HepG2 (cell line): Measurements from ENCODE around the gene TNS1. TPM values are rescaled to one million over a fixed set of nuclear protein-coding genes. Genes with fewer than 3 reads are reported as not detected.

Experiments used
- ATAC-seq: fragments of 200-7000 bp; cut with Tn5 transposase; 3 replicates; pipeline ENCODE4 v1.9.1; 2020; ENCODE audit warnings: mild to moderate bottlenecking, moderate library complexity
- BruUV-seq: library from RNA; stranded (reverse); fragments of 400-500 nt; replicated peaks from 2 replicates; lab custom pipeline; 2021; lab: Mats Ljungman, UMichigan
- CTCF ChIA-PET: fragments of 300-600 bp; formaldehyde crosslinking; extraction: SDS; loops from one replicate; lab custom pipeline; 2021; ENCODE audit warnings: low total read pairs, inconsistent platforms, low intra/inter-chr PET ratio; lab: Yijun Ruan, JAX
- POLR2A ChIA-PET: fragments of 350-600 bp; sonication (Branson Sonifier 250); formaldehyde crosslinking; loops from one replicate; lab custom pipeline; 2020; ENCODE audit warnings: antibody characterized with exemption, inconsistent platforms; lab: Yijun Ruan, JAX
- DNase-seq: peaks from one replicate; pipeline ENCODE4 v3.0.0-alpha.2; 2015; ENCODE audit warnings: low spot score
- FAIRE-seq: peaks from 3 replicates; lab custom pipeline; 2011; peaks lifted over from hg19 to GRCh38; lab: Jason Lieb, UNC
- H2AFZ ChIP-seq: one replicate; pipeline ENCODE4 v1.6.1; 2011; ENCODE audit warnings: low read length, inconsistent platforms
- H3K27ac ChIP-seq: fragments of 300-600 bp; 3 replicates; pipeline ENCODE4 v1.8.0; 2011; ENCODE audit warnings: mixed run types, mild to moderate bottlenecking, mixed read lengths, low read length, inconsistent platforms; ENCODE audit not compliant: insufficient read depth; ENCODE audit errors: extremely low read length
- H3K27me3 ChIP-seq, 2 experiments: fragments of 200-600 bp in 1 of 2; 2 replicates in 1 of 2; 3 replicates in 1 of 2; pipeline versions ENCODE4 v1.6.0 to v1.8.0; 2011; ENCODE audit warnings: low read length in 2 of 2, mild to moderate bottlenecking in 2 of 2, moderate library complexity in 2 of 2, inconsistent platforms in 1 of 2; ENCODE audit not compliant: insufficient read depth in 2 of 2, control insufficient read depth in 1 of 2
- H3K36me3 ChIP-seq, 2 experiments: fragments of 200-600 bp in 1 of 2; replicated peaks in 1 of 2; 2 replicates in 1 of 2; 3 replicates in 1 of 2; pipeline versions ENCODE4 v1.5.1 to v1.8.0; 2011; ENCODE audit warnings: low read length in 2 of 2, inconsistent platforms in 1 of 2; ENCODE audit not compliant: insufficient read depth in 2 of 2, control insufficient read depth in 1 of 2
- H3K4me1 ChIP-seq: 2 replicates; pipeline ENCODE4 v1.5.1; 2012; ENCODE audit warnings: low read length, inconsistent platforms; ENCODE audit not compliant: insufficient read depth
- H3K4me2 ChIP-seq: 2 replicates; pipeline ENCODE4 v1.6.0; 2011; ENCODE audit warnings: low read depth, low read length, inconsistent platforms
- H3K4me3 ChIP-seq, 3 experiments: fragments of 200-600 bp in 1 of 3; sonication (generic), shearing (Covaris generic) in 1 of 3; replicated peaks in 1 of 3; 2 replicates each; pipeline ENCODE4 v1.5.1; 2011 to 2016; ENCODE audit warnings: low read length in 3 of 3, inconsistent platforms in 2 of 3, low read depth in 2 of 3, mild to moderate bottlenecking in 2 of 3, control low read depth in 1 of 3, mixed read lengths in 1 of 3; ENCODE audit not compliant: insufficient read depth in 1 of 3
- H3K79me2 ChIP-seq: one replicate; pipeline ENCODE4 v1.6.1; 2011; ENCODE audit warnings: low read length, inconsistent platforms; ENCODE audit not compliant: insufficient read depth
- H3K9ac ChIP-seq: 2 replicates; pipeline ENCODE4 v1.6.0; 2011; ENCODE audit warnings: mild to moderate bottlenecking, low read depth, low read length, inconsistent platforms; ENCODE audit not compliant: insufficient read depth
- H3K9me3 ChIP-seq: 2 replicates; pipeline ENCODE4 v1.5.1; 2012; ENCODE audit warnings: mild to moderate bottlenecking, low read length
- H4K20me1 ChIP-seq: 2 replicates; pipeline ENCODE4 v1.6.0; 2011; ENCODE audit warnings: inconsistent platforms, mild to moderate bottlenecking, low read length, moderate library complexity; ENCODE audit not compliant: insufficient read depth
- NFE2L2 ChIP-seq: fragments of 150-350 bp; IDR thresholded peaks from 2 replicates; pipeline ENCODE4 v1.6.1; 2014; ENCODE audit warnings: low read length
- PITX1 ChIP-seq: sonication (generic); formaldehyde crosslinking; IDR thresholded peaks from 2 replicates; pipeline ENCODE4 v1.5.1; 2020; ENCODE audit warnings: mild to moderate bottlenecking, missing genetic modification reagents
- SMAD1 ChIP-seq: sonication (generic); formaldehyde crosslinking; IDR thresholded peaks from 2 replicates; pipeline ENCODE4 v1.4.0; 2020; ENCODE audit warnings: missing genetic modification reagents, low read depth, mild to moderate bottlenecking, borderline replicate concordance
- SPEN ChIP-seq: sonication (generic); formaldehyde crosslinking; IDR thresholded peaks from 2 replicates; pipeline ENCODE4 v1.5.1; 2020; ENCODE audit warnings: low read depth, mild to moderate bottlenecking, missing genetic modification reagents
- ZNF709 ChIP-seq: sonication (generic); formaldehyde crosslinking; IDR thresholded peaks from 2 replicates; pipeline ENCODE4 v1.5.0; 2020; ENCODE audit warnings: mild to moderate bottlenecking, missing genetic modification reagents
- WGBS: methylation state at CpG from one replicate; pipeline ENCODE4 v1.1.6; 2017; ENCODE audit warnings: low lambda C conversion rate; 5-methylcytosine and 5-hydroxymethylcytosine counted together
- in situ Hi-C: cut with HindIII; loops from 2 replicates; pipeline ENCODE4 v1.10.0; 2017; ENCODE audit warnings: low pct_unique_long_range_greater_than_20kb; ENCODE audit not compliant: extremely low pct_ligation_motif_present
- intact Hi-C: fragments of 100-400 bp; cut with micrococcal nuclease; formaldehyde crosslinking; loops from one replicate; pipeline ENCODE4 v1.10.0; 2022; ENCODE audit not compliant: unreplicated experiment
- polyA plus RNA-seq, 8 experiments: library from polyadenylated mRNA; depleted of rRNA in 3 of 8; stranded (reverse) in 7 of 8; unstranded in 1 of 8; fragments of >200 nt; fragmentation: Illumina TruSeq in 4 of 8; extraction: Trizol in 4 of 8; gene quantifications; 2 replicates each; pipeline versions ENCODE4 v1.2.1 to v1.2.3, GENCODE V29; 2011 to 2016; ENCODE audit warnings: low read depth in 4 of 8, missing spikeins in 1 of 8, mixed read lengths in 1 of 8; ENCODE audit not compliant: insufficient read depth in 1 of 8
- total RNA-seq, 5 experiments: library from RNA; depleted of rRNA; stranded (reverse); fragments of >200 nt; fragmentation: Illumina TruSeq; extraction: Trizol; gene quantifications; 2 replicates each; pipeline ENCODE4 v1.2.3, GENCODE V29; 2016; ENCODE audit warnings: low read depth in 1 of 5
- TF ChIP-seq, protein P1 (sequence below): sonication (generic); formaldehyde crosslinking; IDR thresholded peaks from 2 replicates; pipeline ENCODE4 v1.5.1; 2020; ENCODE audit warnings: mild to moderate bottlenecking, moderate library complexity, missing genetic modification reagents

The TNS1 gene
- total and polyA plus RNA-seq, 2 of the 13 experiments (the other 11 are each of a cell fraction or from before 2014, with no cell fraction given), result 1.9 to 118 TPM

DNA sequence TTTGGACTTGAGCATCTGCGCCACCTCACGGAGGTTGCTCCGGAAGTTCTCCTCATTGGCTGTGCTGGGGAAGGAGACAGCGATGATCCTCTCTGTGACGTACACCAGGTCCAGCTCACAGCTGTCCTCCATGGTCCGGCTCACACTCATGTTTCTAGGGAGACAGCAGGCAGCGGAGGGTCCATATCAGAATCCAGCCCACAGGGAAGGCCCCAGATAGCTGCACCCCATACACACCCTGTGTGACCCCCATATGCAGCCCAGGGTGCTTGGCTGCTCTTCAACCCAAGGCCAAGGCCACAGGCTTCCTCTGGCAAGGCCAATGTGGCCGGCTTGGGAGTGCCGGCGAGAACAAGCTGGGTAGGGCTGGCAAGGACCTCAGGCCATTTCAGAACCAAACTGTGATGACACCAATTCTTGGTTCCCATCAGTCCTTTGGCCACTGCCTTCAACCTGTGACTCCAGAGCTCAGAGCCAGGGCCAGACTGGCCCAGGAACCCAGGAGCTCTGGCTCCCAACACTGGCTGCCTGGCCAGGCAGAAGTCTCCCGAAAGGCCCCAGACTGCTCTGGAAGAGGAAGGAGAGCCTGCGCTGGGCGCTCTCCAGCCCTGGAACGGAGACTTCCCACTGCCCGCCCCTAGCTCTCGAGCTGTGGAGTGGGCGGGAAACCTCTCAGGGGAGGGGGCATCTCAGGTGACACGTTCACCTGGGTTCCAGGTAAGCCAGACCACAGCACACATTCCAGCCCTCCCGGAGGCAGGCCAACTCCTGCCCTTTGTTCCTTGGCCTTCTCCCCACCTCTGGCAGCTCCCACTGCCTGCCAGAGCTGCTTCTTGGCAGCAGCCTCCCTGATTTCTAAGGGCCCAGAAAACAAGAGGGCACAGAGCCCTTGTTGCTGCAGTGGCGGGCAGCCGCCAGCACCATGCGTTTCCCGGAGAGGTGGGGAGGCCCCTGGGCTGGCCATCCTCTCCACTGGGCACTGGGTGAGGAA, 104.7 kb downstream of the TNS1 start (continued):
- TF ChIP-seq NFE2L2 (no peak), SPEN (CRISPR knock-in tag) (0 out of 2 replicates have a peak, but pooled peaks have one; percentile 16), PITX1 (CRISPR knock-in tag) (no peak)

DNA sequence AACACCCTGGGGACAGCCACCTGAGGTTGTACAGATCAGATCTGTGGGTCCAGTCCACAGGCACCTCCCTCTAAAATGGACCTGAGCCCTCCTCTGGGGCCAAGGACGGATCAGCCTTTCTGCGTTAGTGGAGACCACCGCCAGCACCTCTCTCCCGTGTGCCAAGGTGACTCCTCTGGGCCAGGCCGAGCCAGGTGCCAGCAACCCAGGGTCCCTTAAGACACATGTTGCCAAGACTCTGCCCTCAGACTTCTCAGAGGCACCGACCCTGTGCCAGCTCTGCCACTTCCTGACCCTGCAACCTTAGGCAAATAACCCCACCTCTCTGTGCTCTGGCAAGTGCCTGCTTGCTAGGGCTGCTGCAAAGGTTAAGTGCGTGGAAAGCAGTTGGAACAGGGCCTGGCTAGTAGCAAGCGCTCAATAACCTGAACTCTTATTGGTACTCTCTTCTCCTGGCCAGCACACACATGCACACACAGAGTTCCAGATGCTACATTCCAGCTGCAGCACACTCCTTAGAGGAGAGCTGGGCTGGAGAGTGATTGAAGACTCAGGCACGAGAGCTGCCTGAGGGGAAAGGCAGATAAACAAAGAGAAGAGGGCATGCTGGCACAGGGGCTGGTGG, 105.6 kb downstream of the TNS1 start:
- TF ChIP-seq SMAD1 (CRISPR knock-in tag) (peak; percentile 1; the same call in 1 of the 2 replicates), ZNF709 (CRISPR knock-in tag) (no peak)
- TF ChIP-seq, protein P1, sequence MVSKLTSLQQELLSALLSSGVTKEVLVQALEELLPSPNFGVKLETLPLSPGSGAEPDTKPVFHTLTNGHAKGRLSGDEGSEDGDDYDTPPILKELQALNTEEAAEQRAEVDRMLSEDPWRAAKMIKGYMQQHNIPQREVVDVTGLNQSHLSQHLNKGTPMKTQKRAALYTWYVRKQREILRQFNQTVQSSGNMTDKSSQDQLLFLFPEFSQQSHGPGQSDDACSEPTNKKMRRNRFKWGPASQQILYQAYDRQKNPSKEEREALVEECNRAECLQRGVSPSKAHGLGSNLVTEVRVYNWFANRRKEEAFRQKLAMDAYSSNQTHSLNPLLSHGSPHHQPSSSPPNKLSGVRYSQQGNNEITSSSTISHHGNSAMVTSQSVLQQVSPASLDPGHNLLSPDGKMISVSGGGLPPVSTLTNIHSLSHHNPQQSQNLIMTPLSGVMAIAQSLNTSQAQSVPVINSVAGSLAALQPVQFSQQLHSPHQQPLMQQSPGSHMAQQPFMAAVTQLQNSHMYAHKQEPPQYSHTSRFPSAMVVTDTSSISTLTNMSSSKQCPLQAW (CRISPR knock-in tag), result 0 out of 2 replicates have a peak, but pooled peaks have one; percentile 32
- peaks cover 25% of the 10 kb centered on the region for H3K79me2 ChIP-seq
- no peak overlapping the region; the same call in 1 of the 2 replicates for H3K4me2 ChIP-seq
- intact Hi-C loops, result no loop called here
- H3K27me3 ChIP-seq, result no peaks in the 10 kb centered on the region
- WGBS, result 93% methylated on average over 8 of the region's 9 CpGs
- H4K20me1 ChIP-seq, result peaks cover 3% of the 10 kb centered on the region; the same call in 1 of the 2 replicates
- no peak for ATAC-seq
- H3K9me3 ChIP-seq, result no peaks in the 10 kb centered on the region
- FAIRE-seq, result no peak
- peaks cover 50 to 61% of the 10 kb centered on the region in 2 experiments for H3K36me3 ChIP-seq
- BruUV-seq, result no TSS peak
- peaks cover 49% of the 10 kb centered on the region for H3K4me1 ChIP-seq
- DNase-seq, result no peak
- no peak overlapping the region for H3K27ac ChIP-seq
- POLR2A ChIA-PET, result no interaction called here
- CTCF ChIA-PET, result no interaction called here
- in situ Hi-C loops, result loop anchor here (5.0 kb wide), 1 partner anchor 105 kb away; no protein-coding TSS in a partner anchor
- H3K9ac ChIP-seq, result no peak overlapping the region
- no peak overlapping the region for H3K4me3 ChIP-seq
- H2AFZ ChIP-seq, result no peak overlapping the region
